HG03095 (cell line): ENCODE measurements around the gene NFIA.
"Not testable (repeated sequence)": the region's sequence is repeated elsewhere in the genome, so short reads cannot be mapped to it uniquely, and the experiment has no call there.

Source experiments
- ATAC-seq: cut with Tn5 transposase; IDR thresholded peaks from one replicate; pipeline ENCODE4 v1.9.1; 2021; ENCODE audit warnings: moderate library complexity; ENCODE audit not compliant: unreplicated experiment

Gene NFIA

DNA sequence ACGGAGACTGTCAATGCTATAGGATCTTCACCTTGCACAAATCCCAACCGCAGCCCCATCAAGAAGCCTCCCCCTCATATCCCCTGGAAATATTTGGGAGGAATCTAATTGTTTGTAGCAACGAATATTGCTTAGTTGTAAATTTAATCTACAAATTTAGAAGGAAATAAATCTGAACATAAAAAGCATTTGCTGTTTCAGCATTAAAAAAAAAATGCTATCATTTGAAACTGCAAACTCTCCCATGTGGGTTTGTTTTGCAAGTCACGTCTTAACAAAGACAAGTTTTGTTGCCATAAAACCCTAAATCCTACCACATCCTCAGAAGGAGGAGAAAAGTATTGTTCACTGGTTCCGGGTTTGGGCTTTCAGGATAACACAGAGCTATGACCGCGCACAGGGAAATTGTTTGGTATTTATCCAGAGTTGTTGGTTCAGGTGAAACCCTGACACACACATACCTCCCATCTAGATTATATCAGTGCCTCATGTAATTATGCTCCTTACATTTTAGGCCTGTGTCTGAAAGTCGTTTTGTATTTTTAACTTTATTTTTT lies 363.0 kb downstream of the NFIA start:
- ATAC-seq: no peak

DNA sequence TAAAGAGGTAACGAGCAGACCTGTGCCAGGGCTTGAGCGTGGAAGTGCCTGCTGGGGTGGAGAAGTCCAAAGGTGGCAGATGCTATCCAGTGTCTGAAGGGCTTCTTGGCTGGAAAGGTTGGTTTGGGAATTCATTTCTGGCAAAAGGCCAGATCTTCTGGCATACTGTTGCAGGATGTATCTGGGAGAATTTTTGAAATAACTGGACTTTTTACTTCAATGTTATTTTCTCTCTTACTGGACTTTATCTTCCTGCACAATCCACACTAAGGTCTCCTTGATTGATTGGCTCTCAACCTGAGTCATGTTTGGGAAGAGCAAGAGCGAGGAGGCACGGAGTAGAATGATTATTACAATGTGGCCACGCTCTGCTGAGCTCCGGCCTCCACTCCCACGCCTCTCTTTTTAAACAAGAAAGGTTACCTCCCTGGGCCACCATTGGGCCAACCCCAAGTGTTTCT lies 364.2 kb downstream of the NFIA start:
- no peak for ATAC-seq

- ATAC-seq: no peak
These were observed 365.0 kb downstream of the NFIA start for GRCh38 chr1:61447106-61447967.

DNA sequence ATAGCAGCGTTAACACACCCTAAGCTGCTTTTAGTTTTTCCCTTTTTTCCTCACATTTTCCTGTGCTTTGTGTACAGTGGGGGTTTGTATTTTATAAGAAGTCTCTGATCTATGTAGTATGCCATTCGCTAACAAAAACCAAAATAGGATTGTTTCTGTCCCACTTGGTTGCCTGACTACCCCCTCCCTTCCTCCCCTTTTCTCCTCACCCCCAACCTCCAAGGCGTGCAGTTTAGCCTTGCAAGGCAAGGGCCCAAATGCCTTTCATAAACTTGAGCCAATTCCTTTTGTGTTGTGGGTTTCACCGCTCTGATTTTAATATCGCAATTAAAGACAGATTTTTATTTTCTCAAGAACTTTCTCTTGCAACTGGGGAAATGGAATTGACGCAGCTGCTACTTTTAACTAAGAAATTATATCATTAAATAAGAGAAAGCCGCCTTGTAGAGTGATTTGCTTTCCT lies 365.6 kb downstream of the NFIA start:
- ATAC-seq: no peak

- no peak for ATAC-seq
These were observed 366.6 kb downstream of the NFIA start for GRCh38 chr1:61448914-61449313.

- ATAC-seq: no peak
These were observed 367.0 kb downstream of the NFIA start for GRCh38 chr1:61449410-61449809.

- no peak for ATAC-seq
These were observed 368.1 kb downstream of the NFIA start for GRCh38 chr1:61450454-61450853.

DNA sequence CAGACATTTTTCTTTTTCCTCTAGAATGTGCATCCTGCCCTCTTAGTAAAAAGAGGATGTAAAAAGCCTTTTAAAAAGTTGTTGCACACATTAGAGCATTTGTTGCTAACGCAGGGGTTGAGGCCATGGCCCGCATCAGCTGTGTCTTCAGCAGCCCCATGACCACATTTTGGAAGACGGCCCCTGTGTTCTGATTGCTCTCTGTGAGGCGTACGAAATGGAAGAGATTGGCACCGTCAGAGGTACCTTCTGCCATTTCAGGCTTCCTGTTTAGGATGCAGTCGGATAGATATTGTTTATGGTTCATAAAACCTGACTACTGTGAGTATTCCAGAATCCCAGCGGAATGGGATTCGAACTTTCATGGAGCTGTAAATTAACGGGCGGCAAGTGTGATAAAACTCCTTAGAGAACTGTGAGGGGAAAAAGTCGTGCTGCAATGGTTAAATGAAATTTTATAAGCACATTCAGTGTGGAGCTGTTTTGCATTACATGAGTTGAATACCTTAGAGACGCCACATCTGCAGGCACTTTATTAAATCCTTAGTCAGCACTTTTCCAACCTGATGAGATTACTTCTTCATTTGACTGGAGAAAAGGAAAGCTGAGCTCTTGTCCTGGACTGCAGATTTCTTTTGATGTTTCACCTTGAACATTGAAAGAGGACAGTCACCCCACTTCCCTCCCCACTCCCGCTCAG lies 368.7 kb downstream of the NFIA start:
- no peak for ATAC-seq

DNA sequence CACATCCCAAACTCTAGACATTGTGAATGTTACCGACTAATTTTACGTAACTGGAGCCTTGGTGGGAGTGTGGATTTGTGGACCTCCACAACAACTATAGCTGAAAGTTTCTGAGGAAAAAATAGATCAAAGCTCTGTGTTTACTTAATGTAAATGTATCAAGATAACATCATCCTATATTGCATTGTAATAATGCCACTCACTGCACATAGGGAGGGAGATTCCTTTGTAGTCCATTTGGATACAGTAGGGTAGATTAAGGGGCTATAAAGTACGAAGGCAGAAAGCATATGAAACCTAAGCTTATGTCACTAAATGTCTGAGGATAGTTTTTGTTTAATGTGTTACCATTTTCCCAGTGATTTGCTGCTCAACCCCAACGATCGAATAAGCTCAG lies 369.2 kb downstream of the NFIA start:
- no peak for ATAC-seq

- ATAC-seq: no peak
These were observed 370.0 kb downstream of the NFIA start for GRCh38 chr1:61452176-61453035.

DNA sequence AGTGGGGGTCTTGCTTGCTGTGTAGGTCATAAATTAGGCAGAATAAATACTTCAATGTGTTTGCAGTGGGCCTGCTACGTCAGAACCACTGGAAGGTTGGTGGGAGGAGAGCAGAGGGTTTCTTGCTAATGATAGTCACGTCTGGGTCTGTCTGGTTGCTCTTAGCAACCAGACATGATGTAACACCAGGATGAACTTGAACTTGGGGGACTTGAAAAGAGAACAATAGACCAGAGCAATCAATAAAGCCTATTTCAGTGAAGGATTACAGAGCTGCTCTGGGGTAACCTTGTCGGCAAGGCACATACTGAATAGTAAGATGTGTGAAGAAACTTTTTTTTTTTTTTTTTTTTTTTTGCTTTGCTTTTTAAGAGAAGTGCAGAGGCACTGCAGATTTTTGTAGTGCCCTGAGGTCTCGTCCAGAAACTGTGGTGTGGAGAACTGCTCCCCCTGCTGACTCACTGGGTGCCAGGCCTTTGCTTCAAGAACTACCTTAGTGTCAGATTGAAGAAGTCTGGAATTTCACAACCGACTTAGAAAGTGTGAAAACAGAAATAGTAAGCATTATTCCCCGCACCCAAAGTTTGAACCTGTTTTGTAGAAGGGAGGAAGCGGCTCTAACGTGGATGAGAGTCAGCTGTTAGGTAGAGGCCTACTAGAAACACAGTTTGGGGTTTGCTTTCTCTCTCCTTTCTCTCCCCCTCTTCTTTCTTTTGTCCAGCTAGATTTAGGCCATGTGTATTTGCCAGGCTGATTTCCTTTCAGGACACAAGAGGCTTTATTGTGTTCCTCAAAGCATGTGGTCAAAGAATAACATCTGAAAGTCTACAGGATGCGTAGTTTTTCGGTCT lies 371.0 kb downstream of the NFIA start:
- ATAC-seq: peak; percentile 66

- no peak for ATAC-seq
These were observed 373.0 kb downstream of the NFIA start for GRCh38 chr1:61455400-61455799.

DNA sequence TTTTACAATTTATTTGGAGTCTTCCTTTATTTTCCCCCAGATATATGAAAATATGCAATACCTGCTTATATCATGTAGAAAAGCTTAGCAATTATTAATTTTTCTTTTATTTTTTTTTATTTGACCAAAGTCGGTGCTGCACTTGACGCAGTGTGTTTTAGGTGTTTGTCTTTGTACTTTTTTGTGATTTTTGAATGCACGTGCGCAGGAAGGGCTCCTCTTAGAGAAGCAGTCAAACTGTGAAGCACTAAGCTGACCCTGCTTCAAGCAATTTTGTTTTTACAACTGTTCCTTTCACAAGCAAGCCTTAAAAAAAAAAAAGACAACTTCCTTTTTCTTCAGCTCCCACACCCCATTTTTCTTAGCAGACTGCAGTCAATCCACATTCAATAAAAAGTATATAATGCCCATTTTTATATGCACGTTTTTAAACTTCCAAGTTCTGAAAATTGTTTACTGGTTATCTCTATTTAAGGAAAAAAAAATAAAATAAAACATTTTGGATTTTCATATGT lies 375.2 kb downstream of the NFIA start:
- no peak for ATAC-seq

DNA sequence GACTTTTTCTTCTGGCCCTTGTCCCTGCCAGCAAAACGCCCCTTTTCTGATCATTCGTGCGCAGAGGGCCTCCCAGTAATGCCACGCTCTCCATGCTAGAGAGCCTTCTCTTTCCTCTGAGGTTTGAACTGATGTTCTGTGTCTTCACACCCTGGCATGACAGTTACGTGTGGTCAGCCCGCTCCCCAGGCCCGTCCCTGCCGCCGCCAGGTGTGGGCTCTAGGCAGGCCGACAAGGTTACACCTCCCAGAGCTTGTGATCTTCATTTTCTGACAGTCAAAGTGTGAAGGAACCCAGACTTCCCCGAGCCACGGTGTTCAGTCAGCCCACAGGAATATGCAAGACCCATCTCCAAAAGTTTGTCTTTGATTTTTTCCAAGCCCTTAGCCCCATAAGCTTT lies 377.0 kb downstream of the NFIA start:
- ATAC-seq: no peak

DNA sequence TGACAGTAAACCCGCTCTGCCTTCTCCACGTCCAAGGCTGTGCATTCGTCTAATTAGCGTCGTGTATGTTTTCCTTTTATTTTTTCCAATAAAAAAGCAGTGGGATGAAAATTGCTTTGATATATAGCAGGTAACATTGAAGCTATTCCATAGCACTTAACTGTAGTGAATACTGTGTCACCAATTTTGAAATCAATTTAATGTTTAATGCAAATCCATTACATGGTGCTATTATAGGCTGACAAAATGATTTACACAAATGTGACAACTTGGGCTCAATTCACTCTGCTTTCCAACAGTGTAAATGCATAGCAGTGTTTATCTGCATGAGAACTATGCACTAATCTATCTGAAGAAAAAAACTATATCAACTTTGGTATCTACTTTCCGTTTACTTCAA lies 377.8 kb downstream of the NFIA start:
- ATAC-seq: no peak

GRCh38 chr1:61461406-61462384 lies 379.3 kb downstream of the NFIA start:
- ATAC-seq: no peak

GRCh38 chr1:61462628-61463027 lies 380.3 kb downstream of the NFIA start:
- ATAC-seq: no peak

DNA sequence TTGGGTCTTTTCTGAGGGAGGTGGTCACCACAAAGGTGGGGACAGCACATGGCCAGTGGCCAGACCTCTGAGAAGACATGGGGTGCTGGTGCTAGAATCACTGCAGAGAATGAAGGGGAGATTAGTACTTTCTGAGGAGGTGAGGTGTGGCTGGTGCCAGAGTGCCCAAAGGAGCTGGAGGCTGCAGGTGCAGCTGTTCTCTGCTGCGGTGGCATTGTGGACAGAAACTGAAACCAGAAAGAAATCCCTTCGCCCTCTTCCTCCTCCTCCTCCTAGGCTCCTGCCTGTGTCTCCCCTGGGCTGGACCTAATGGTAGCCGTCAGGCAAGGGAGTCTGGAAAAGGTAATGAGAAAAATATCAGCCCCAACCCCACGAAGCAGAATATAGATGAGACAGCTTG lies 380.9 kb downstream of the NFIA start:
- ATAC-seq: no peak

DNA sequence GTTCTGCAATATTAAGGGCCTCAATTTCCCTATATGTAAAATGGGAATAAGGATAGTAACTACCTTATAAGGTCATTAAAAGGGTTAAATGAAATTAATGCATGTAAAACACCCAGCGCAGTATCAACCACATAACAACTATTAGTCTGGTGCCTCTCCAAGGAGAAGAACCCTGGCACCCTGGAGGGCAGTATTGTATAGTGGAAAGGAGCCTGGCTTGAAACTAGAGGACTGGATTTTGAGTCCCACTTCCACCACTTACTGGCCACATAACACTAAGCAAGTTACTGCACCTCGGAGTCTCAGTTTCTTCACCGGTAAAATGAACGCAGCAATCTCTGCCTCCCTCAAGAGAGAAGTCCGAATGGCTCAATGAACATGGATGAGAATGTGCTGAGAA lies 385.5 kb downstream of the NFIA start:
- ATAC-seq: not testable (repeated sequence)
